GM12864 (cell line): ENCODE data around the gene NOBOX.

Source experiments
- DNase-seq: peaks from one replicate; pipeline ENCODE4 v3.0.0-alpha.2; 2011; ENCODE audit warnings: low read depth
- H3K4me3 ChIP-seq: 2 replicates; pipeline ENCODE4 v1.5.1; 2011; ENCODE audit warnings: mild to moderate bottlenecking, low read depth, low read length, control low read depth
- TF ChIP-seq, protein P1 (sequence below): IDR thresholded peaks from 2 replicates; pipeline ENCODE4 v1.5.1; 2011; ENCODE audit warnings: low read depth, mild to moderate bottlenecking, moderate library complexity, low read length, control low read depth, inconsistent platforms; ENCODE audit errors: missing control alignments

The NOBOX gene

DNA sequence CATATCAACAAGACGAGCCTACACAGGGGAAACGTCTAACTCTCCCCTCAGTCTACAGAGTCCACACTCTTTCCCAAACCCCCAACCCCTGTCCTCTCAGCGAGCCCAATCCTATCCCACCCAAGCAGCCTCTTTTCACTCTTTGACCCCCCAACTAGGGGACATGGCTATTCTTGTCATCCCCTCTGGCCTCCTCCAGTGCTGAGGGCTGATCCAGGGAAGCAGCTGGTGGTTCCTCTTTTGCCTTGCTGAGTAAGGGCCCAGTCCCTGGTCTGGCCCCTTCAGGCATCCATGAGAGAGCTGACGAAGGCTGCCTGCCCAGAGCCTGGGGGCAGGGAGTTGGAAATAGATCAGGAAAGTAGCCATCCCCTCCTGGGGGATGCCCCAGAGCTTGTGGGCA, 6.4 kb downstream of the NOBOX start:
- TF ChIP-seq, protein P1, sequence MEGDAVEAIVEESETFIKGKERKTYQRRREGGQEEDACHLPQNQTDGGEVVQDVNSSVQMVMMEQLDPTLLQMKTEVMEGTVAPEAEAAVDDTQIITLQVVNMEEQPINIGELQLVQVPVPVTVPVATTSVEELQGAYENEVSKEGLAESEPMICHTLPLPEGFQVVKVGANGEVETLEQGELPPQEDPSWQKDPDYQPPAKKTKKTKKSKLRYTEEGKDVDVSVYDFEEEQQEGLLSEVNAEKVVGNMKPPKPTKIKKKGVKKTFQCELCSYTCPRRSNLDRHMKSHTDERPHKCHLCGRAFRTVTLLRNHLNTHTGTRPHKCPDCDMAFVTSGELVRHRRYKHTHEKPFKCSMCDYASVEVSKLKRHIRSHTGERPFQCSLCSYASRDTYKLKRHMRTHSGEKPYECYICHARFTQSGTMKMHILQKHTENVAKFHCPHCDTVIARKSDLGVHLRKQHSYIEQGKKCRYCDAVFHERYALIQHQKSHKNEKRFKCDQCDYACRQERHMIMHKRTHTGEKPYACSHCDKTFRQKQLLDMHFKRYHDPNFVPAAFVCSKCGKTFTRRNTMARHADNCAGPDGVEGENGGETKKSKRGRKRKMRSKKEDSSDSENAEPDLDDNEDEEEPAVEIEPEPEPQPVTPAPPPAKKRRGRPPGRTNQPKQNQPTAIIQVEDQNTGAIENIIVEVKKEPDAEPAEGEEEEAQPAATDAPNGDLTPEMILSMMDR: no peak
- no peak overlapping the region for H3K4me3 ChIP-seq
- no peak for DNase-seq

DNA sequence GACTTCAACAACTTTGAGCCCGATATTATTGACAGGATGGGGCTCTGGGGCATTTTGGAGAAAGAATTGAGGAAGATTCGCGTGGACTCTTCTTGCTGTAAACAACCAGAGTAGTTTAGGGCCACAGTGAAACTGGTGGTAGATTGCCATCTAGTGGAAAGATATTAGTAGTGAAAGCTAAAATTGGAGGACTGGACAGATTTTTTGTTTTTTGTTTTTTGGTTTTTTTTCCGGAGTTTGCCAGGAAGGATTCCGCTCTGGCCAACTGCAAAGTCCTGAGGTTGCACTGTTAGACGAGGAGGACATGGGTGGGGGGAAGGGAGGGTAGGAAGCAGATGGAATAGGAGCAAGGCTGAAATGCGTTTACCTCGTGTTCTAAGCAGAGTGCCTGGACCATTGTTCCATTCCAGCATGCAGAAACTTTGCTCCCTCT, 11.7 kb downstream of the NOBOX start:
- TF ChIP-seq, protein P1: peak; percentile 59
- no peak overlapping the region for H3K4me3 ChIP-seq
- DNase-seq: peak; percentile 37

DNA sequence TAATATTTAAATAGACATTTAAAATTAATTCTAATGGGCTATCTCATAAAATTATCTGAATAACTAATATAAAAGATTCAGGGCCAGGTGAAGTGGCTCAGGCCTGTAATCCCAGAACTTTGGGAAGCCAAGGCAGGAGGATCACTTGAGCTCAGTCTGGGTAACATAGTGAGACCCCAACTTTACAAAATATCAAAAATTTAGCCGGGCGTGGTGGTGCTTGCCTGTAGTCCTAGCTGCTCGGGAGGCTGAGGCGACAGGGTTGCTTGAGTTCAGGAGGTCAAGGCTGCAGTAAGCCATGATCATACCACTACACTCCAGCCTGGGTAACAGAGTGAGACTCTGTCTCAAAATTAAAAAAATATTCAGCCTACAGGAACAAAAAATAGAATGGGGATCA, 12.5 kb downstream of the NOBOX start:
- no peak for DNase-seq
- TF ChIP-seq, protein P1: no peak
- H3K4me3 ChIP-seq: no peak overlapping the region

DNA sequence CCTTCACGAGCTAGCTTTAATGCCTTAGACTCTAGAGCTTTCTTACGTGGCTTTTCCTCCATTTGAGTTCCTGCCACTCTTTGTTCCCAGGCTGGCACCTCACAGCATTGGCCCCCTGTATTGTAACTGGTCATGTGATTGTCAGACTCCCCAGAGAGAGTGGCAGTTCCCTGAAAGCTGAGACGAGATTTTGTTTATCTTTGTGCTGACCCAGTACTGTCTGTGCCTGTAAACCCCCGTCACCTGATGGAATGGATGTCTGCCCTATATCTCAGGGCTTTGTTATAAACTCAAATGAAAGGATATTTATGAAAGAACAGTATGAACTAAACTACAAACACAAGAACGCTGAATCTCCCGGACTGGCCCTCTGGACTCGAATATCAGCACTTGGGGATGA, 13.0 kb downstream of the NOBOX start:
- DNase-seq: no peak

DNA sequence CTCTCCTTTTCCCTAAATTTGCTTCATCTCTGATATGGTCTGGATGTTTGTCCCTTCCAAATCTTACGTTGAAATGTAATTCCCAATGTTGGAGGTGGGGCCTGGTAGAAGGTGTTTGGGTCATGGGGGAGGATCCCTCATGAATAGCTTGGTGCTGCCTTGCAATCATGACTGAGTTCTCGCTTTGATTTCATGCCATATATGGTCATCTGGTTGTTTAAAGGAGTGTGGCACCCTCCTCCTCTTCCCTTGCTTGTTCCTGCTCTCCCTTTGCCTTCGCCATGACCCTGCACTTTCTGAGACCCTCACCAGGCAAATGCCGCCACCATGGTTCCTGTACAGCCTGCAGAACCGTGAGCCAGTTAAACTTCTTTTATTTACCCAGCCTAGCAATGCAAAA, 14.5 kb downstream of the NOBOX start:
- TF ChIP-seq, protein P1: no peak
- H3K4me3 ChIP-seq: no peak overlapping the region
- DNase-seq: no peak

More for the DNA sequence above, 13.0 kb downstream of the NOBOX start:
- TF ChIP-seq, protein P1: no peak
- no peak overlapping the region for H3K4me3 ChIP-seq

DNA sequence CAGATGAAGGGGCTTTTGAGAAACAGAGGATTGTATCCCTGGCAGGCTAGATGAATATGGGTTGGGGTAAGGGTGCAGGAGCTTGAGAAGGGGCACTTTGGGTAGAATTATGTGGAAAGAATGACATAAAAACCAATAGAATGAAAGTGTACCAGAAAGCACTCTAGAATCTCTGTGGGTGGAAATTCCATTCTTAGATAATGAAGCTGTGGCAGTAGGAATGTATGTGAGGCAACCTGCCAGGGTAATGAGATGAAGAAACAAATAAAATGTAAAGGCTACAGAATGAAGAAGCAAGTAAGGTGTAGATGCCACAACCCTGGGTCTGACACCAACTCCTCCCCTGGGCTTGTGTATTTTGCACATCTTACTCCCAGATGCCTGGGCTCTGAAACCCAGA, 16.8 kb downstream of the NOBOX start:
- TF ChIP-seq, protein P1: no peak
- no peak overlapping the region for H3K4me3 ChIP-seq
- no peak for DNase-seq

DNA sequence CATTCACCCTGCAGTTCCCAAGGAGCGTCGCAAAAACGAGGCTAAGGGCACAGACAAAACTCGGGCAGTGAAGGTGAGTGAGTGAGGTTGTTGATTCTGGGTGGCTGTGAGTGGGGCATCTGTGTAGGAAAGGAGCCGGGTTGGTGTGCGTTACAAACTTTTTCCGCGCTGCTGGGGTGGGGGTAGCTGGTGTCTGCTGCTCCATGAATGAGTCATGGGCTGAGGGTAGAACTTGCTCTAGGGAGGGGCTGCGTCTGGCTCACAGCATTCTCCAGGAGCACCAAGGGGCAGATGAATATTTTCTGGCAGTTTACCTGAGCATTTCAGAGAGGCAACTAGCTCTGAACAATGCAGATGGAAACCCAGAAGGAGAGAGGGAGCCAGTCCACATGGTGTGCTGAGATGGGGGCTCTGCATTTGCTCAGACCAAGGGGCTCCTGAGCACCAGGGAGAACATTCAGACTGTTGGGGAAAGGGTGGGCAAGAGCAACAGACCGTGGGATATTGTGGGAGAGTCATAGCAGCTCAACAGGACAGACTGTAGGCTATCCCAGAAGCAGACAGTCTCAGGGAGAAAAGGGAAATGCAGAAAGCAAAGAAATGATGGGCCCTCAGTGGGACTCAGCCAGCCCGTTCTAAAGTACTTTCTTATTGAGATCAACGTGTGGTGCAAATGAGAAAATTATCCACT, 18.8 kb downstream of the NOBOX start:
- TF ChIP-seq, protein P1: no peak
- H3K4me3 ChIP-seq: no peak overlapping the region
- no peak for DNase-seq
